Uterus (tissue), 2 donors: ENCODE data around the gene ACTL10.

Source experiments
- POLR2A ChIP-seq, 2 donors: fragments of 450-650 bp; IDR thresholded peaks; one replicate each; pipeline ENCODE4 v1.6.1; 2016; ENCODE audit warnings: antibody characterized with exemption in 2 of 2, mild to moderate bottlenecking in 1 of 2, moderate library complexity in 1 of 2
- TF ChIP-seq, protein P1 (sequence below), 4 experiments: fragments of 200-600 bp in 2 of 4; fragments of 450-650 bp in 2 of 4; sonication (generic) in 2 of 4; IDR thresholded peaks; one replicate each; pipeline ENCODE4 v1.5.1; 2016 to 2019; ENCODE audit warnings: antibody characterized with exemption in 4 of 4, mild to moderate bottlenecking in 2 of 4, moderate library complexity in 1 of 4

DNA sequence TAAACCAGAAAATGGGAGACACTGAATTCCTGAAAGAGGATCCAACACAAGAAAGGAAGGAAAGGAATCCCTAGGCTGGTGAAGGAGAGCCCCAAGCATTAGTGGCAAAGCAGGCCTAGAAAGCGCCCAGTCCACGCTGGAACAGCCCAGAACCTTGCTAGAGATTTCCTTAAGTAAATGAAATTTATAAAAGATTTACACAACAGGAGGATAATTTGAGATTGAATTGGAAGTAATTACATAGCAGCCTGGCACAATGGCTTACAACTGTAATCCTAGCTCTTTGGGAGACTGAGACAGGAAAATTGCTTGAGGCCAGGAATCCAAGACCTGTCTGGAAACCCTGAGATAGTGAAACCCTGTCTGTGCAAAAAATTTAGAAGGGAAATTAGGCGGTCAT lies 31.4 kb upstream of the ACTL10 start:
- TF ChIP-seq, protein P1, sequence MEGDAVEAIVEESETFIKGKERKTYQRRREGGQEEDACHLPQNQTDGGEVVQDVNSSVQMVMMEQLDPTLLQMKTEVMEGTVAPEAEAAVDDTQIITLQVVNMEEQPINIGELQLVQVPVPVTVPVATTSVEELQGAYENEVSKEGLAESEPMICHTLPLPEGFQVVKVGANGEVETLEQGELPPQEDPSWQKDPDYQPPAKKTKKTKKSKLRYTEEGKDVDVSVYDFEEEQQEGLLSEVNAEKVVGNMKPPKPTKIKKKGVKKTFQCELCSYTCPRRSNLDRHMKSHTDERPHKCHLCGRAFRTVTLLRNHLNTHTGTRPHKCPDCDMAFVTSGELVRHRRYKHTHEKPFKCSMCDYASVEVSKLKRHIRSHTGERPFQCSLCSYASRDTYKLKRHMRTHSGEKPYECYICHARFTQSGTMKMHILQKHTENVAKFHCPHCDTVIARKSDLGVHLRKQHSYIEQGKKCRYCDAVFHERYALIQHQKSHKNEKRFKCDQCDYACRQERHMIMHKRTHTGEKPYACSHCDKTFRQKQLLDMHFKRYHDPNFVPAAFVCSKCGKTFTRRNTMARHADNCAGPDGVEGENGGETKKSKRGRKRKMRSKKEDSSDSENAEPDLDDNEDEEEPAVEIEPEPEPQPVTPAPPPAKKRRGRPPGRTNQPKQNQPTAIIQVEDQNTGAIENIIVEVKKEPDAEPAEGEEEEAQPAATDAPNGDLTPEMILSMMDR (IDR thresholded peaks at IDR 0.05): no peak
- no peak for TF ChIP-seq POLR2A (IDR thresholded peaks at IDR 0.05)
